Epithelial cell of esophagus (primary cell): Measurements from ENCODE around the gene INVS.

Experiments used
- DNase-seq: peaks from one replicate; pipeline ENCODE4 v3.0.0; 2010; ENCODE audit warnings: low read depth
- H3K4me3 ChIP-seq: 2 replicates; pipeline ENCODE4 v1.5.1; 2011; ENCODE audit warnings: mild to moderate bottlenecking, low read length, control low read depth
- TF ChIP-seq, protein P1 (sequence below): IDR thresholded peaks from 2 replicates; pipeline ENCODE4 v1.5.1; 2011; ENCODE audit warnings: low read depth, mild to moderate bottlenecking, low read length, control low read depth, inconsistent platforms; ENCODE audit not compliant: insufficient read depth; ENCODE audit errors: missing control alignments

The INVS gene

DNA sequence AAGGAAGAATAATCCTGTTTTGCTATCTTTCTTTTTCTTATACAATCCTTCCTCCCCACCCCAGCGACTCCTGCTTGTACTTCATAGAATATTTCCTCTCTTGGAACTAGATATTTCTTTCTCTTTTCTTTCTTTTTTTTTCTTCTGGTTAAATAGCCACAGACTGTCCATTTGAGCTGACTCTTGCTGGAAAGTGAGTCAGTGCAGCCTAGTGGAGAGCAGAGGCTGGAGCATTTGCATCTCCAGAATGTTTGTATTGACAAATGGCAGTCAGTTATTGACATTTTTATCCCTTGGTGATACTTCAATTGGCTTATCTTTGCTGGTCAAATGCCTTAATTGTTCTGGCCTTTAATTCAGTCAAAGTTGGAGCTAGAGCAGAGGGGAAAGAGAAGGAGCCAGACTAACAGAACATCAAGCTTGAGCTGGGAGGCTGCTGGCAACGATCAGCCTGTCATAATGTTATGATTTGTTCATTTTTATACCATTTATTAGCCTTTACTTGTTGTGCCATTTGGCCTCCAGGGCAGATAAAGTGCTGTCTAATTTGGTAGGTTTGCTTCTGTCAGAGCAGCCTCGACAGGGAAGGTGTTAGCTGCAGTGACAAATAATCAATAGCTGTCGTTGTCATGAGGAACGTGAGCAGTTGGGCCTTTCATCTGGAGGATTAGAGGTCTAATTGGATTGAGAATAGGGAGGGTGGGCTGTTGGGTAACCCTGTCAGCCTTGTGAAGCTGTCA lies 69.0 kb downstream of the INVS start:
- TF ChIP-seq, protein P1, sequence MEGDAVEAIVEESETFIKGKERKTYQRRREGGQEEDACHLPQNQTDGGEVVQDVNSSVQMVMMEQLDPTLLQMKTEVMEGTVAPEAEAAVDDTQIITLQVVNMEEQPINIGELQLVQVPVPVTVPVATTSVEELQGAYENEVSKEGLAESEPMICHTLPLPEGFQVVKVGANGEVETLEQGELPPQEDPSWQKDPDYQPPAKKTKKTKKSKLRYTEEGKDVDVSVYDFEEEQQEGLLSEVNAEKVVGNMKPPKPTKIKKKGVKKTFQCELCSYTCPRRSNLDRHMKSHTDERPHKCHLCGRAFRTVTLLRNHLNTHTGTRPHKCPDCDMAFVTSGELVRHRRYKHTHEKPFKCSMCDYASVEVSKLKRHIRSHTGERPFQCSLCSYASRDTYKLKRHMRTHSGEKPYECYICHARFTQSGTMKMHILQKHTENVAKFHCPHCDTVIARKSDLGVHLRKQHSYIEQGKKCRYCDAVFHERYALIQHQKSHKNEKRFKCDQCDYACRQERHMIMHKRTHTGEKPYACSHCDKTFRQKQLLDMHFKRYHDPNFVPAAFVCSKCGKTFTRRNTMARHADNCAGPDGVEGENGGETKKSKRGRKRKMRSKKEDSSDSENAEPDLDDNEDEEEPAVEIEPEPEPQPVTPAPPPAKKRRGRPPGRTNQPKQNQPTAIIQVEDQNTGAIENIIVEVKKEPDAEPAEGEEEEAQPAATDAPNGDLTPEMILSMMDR, result no peak
- DNase-seq, result no peak
- H3K4me3 ChIP-seq, result no peak overlapping the region

DNA sequence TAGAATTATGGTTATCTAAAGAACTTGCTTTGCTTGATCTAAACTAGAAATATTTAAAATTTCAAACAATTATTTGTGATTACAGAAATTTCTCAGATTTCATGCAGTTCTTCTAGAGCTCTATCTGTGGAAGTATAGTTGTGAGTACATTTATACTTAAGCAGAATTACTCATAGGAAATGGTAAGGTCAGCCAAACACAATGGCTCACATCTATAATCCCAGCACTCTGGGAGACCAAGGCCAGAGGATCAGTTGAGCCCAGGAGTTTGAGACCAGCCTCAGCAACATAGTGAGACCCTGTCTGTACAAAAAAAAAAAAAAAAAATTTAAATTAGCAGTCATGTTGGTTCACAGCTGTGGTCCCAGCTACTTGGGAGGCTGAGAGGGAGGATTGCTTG lies 71.0 kb downstream of the INVS start:
- TF ChIP-seq, protein P1, result no peak
- DNase-seq, result peak; percentile 11
- no peak overlapping the region for H3K4me3 ChIP-seq

DNA sequence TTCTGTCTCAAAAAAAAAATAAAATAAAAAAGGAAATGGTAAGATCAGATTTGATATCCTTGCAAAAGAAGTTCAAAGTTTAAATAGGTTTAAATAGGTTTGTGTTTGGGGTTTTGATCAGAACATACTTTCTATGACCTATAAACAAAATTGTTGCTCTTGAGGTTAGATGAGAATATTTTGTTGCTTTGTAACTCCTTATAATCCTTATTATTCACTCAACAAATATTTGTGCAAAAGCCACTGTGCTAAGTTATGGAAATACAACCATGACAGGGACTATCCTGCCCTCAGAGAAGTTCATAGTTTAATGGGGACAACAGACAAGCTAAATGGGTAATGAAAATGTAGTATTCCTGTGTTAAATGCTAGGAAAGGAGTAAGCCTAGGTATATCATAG lies 71.5 kb downstream of the INVS start:
- H3K4me3 ChIP-seq, result no peak overlapping the region
- no peak for DNase-seq
- TF ChIP-seq, protein P1, result no peak

DNA sequence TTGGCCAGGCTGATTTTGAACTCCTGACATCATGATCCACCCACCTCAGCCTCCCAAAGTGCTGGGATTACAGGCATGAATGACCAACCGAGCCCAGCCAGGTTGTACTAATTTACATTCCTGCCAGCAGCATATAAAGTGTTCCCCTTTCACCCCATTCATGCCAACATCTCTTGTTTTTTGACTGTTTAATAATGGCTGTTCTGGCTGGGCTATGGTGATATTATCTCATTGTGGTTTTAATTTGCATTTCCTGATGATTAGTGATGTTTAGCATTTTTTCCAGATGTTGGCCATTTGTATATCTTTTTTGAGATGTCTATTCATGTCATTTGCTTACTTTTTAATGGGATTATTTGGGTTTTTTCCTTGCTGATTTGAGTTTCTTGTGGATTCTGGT lies 87.3 kb downstream of the INVS start:
- no peak for DNase-seq
- H3K4me3 ChIP-seq, result no peak overlapping the region
- TF ChIP-seq, protein P1, result no peak

DNA sequence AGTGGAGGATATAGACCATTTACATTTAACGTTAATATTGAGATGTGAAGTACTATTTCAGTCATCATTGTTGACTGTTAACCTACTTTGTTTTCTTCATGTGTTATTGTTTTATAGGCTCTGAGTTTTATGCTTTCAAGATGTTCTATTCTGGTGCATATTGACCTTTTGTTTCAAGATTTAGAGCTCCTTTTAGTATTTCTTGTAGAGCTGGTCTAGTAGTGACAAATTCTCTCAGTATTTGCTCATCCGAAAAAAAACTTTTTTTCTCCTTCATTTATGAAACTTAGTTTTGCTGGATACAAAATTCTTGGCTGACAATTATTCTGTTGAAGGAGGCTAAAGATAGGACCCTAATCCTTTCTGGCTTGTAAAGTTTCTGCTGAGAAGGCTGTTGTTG lies 91.3 kb downstream of the INVS start:
- TF ChIP-seq, protein P1, result no peak
- no peak for DNase-seq

DNA sequence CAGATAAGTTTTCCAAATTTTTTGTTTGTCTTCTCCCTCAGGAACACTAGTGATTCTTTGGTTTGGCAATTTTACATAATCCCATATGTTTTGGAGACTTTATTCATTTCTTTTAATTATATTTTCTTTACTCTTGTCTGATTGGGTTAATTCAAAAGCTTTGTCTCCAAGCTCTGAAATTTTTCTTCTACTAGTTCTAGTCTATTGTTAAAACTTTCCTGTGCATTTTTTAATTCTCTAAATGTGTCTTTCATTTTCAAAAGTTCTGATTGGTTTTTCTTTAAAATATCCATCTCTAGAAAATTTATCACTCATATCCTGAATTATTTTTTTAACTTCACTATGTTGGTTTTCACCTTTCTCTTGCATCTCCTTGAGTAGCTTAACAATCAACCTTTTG lies 92.2 kb downstream of the INVS start:
- no peak overlapping the region for H3K4me3 ChIP-seq
- DNase-seq, result no peak

More for the DNA sequence above, 91.3 kb downstream of the INVS start:
- no peak overlapping the region for H3K4me3 ChIP-seq

More for the DNA sequence above, 92.2 kb downstream of the INVS start:
- TF ChIP-seq, protein P1, result no peak
